Uterus (tissue), 4 donors: Measurements from ENCODE around the gene CRISPLD2. TPM values are rescaled to one million over a fixed set of nuclear protein-coding genes. Genes with fewer than 3 reads are reported as not detected.

ENCODE experiments used
- DNase-seq, 2 donors: peaks; one replicate each; pipeline ENCODE4 v3.0.0-alpha.2; 2019 to 2020
- H3K27ac ChIP-seq, 2 donors: fragments of 200-600 bp; sonication (generic); 1 replicate in 1 of 2; 2 replicates in 1 of 2; pipeline ENCODE4 v1.5.1; 2016 to 2018
- H3K27me3 ChIP-seq, 2 donors: fragments of 200-600 bp; sonication (generic); one replicate each; pipeline ENCODE4 v1.5.1; 2018 to 2019; ENCODE audit warnings: control low read depth in 1 of 2
- H3K36me3 ChIP-seq, 2 donors: fragments of 200-600 bp; sonication (generic); one replicate each; pipeline ENCODE4 v1.5.1; 2019; ENCODE audit warnings: control low read depth in 1 of 2
- H3K4me1 ChIP-seq, 2 donors: fragments of 200-600 bp; sonication (generic); one replicate each; pipeline ENCODE4 v1.5.1; 2018 to 2019; ENCODE audit warnings: control low read depth in 1 of 2
- H3K4me3 ChIP-seq, 2 donors: fragments of 200-600 bp; sonication (generic); 1 replicate in 1 of 2; 2 replicates in 1 of 2; pipeline ENCODE4 v1.5.1; 2018 to 2019; ENCODE audit warnings: mild to moderate bottlenecking in 1 of 2
- H3K9me3 ChIP-seq, 2 donors: fragments of 200-600 bp; sonication (generic); one replicate each; pipeline ENCODE4 v1.5.1; 2019; ENCODE audit warnings: control low read depth in 1 of 2
- CTCF ChIP-seq, 4 experiments: fragments of 200-600 bp in 2 of 4; fragments of 450-650 bp in 2 of 4; sonication (generic) in 2 of 4; IDR thresholded peaks; one replicate each; pipeline ENCODE4 v1.5.1; 2016 to 2019; ENCODE audit warnings: antibody characterized with exemption in 4 of 4, mild to moderate bottlenecking in 2 of 4, moderate library complexity in 1 of 4
- POLR2A ChIP-seq, 2 donors: fragments of 450-650 bp; IDR thresholded peaks; one replicate each; pipeline ENCODE4 v1.6.1; 2016; ENCODE audit warnings: antibody characterized with exemption in 2 of 2, mild to moderate bottlenecking in 1 of 2, moderate library complexity in 1 of 2
- intact Hi-C: fragments of 100-400 bp; cut with DNase I; formaldehyde crosslinking; loops from one replicate; pipeline ENCODE4 v1.15.1; 2023; ENCODE audit warnings: low total_unique reads
- total RNA-seq, 4 donors: library from RNA; depleted of rRNA in 3 of 4; stranded (reverse); fragments of >200 nt in 3 of 4; gene quantifications; one replicate each; pipeline versions ENCODE4 v1.1.0 to v1.2.4, GENCODE V29; 2014 to 2023
- donor health status: DM: yes; HTN: yes; CAD: no.

Gene CRISPLD2
- total RNA-seq, 4 donors from 2014 or later, result 108 to 441 (median 190) TPM

- TF ChIP-seq CTCF (IDR thresholded peaks at IDR 0.05), result no peak
- Histone ChIP-seq H3K27me3 (no peaks in the 10 kb centered on the region), H3K4me1 (no peaks in the 10 kb centered on the region), H3K9me3 (no peaks in the 10 kb centered on the region), H3K36me3 (no peaks in the 10 kb centered on the region), H3K27ac (no peak overlapping the region), H3K4me3 (no peak overlapping the region)
- intact Hi-C loops, result no loop called here
- DNase-seq, result no peak
These were observed 28.7 kb upstream of the CRISPLD2 start for GRCh38 chr16:84791088-84791487.

GRCh38 chr16:84791501-84791900, 28.3 kb upstream of the CRISPLD2 start:
- no peaks in the 10 kb centered on the region for H3K36me3 ChIP-seq
- no peak overlapping the region for H3K27ac ChIP-seq
- TF ChIP-seq CTCF (IDR thresholded peaks at IDR 0.05) (no peak), POLR2A (IDR thresholded peaks at IDR 0.05) (no peak)
- H3K27me3 ChIP-seq, result no peaks in the 10 kb centered on the region
- no peak overlapping the region for H3K4me3 ChIP-seq
- DNase-seq, result no peak
- intact Hi-C loops, result no loop called here
- no peaks in the 10 kb centered on the region for H3K9me3 ChIP-seq
- no peaks in the 10 kb centered on the region for H3K4me1 ChIP-seq

GRCh38 chr16:84794186-84794585, 25.6 kb upstream of the CRISPLD2 start:
- H3K4me3 ChIP-seq, result no peak overlapping the region
- no peaks in the 10 kb centered on the region for H3K9me3 ChIP-seq
- intact Hi-C loops, result no loop called here
- H3K27ac ChIP-seq, result peak overlapping the region; percentile 78 to 80
- DNase-seq, result no peak
- no peak for TF ChIP-seq CTCF (IDR thresholded peaks at IDR 0.05)
- TF ChIP-seq POLR2A (IDR thresholded peaks at IDR 0.05), result no peak
- H3K4me1 ChIP-seq, result no peaks in the 10 kb centered on the region
- H3K36me3 ChIP-seq, result no peaks in the 10 kb centered on the region
- no peaks in the 10 kb centered on the region for H3K27me3 ChIP-seq

GRCh38 chr16:84794626-84795025, 25.2 kb upstream of the CRISPLD2 start:
- intact Hi-C loops, result no loop called here
- H3K4me1 ChIP-seq, result no peaks in the 10 kb centered on the region
- H3K27me3 ChIP-seq, result no peaks in the 10 kb centered on the region
- H3K4me3 ChIP-seq, result no peak overlapping the region
- no peak for TF ChIP-seq POLR2A (IDR thresholded peaks at IDR 0.05)
- H3K27ac ChIP-seq, result peak overlapping the region; percentile 78 to 80
- DNase-seq, result no peak
- no peaks in the 10 kb centered on the region for H3K9me3 ChIP-seq
- H3K36me3 ChIP-seq, result no peaks in the 10 kb centered on the region

GRCh38 chr16:84795329-84796053, 24.3 kb upstream of the CRISPLD2 start:
- H3K9me3 ChIP-seq, result no peaks in the 10 kb centered on the region
- intact Hi-C loops, result no loop called here
- no peaks in the 10 kb centered on the region for H3K27me3 ChIP-seq
- H3K4me3 ChIP-seq, result peak overlapping the region in 1 of 2 donors; percentile 2
- no peaks in the 10 kb centered on the region for H3K4me1 ChIP-seq
- TF ChIP-seq POLR2A (IDR thresholded peaks at IDR 0.05) (peak in 1 of 2 donors; percentile 45), CTCF (IDR thresholded peaks at IDR 0.05) (no peak)
- peak; percentile 90 to 94 for DNase-seq
- H3K27ac ChIP-seq, result peak overlapping the region; percentile 78 to 80
- H3K36me3 ChIP-seq, result no peaks in the 10 kb centered on the region
